22Rv1 (cell line): Measurements from ENCODE around the gene ADGRL3.

Source experiments
- CTCF ChIP-seq: fragments of 450-650 bp; IDR thresholded peaks from 2 replicates; pipeline ENCODE4 v1.5.1; 2017; ENCODE audit warnings: mild to moderate bottlenecking
- ZFX ChIP-seq: fragments of 450-650 bp; IDR thresholded peaks from 2 replicates; pipeline ENCODE4 v1.6.1; 2017; ENCODE audit warnings: antibody characterized with exemption, borderline replicate concordance

DNA sequence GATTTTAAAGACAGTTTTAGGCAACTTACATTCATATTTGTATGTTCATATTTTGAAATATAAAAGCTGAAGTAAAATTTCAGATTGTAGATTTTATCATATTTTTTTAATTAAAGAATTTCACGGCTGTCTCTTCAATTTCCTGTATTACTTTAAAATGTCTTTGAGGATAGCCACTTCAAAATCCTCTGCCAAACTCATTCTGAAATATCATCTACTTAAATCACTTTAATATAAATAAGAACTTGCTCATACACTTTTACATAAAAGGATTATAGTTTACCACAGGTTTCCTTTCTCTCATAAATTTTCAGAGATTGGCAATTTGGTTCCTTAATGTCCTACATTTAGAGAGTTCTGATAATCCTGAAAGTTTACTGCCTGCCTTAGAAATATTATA, 478.2 kb downstream of the ADGRL3 start:
- no peak for TF ChIP-seq CTCF
- no peak for TF ChIP-seq ZFX
